K562 (cell line): ENCODE data around the gene HPDL.

Experiments used
- CTCF ChIP-seq, 3 experiments: IDR thresholded peaks in 2 of 3; conservative IDR thresholded peaks in 1 of 3; 2 replicates each; pipeline ENCODE4 v1.5.1; 2011 to 2012; ENCODE audit warnings: low read length in 3 of 3, mild to moderate bottlenecking in 3 of 3, control low read depth in 2 of 3, improper control_type of control experiment in 1 of 3, inconsistent platforms in 1 of 3, low read depth in 1 of 3, mixed read lengths in 1 of 3, moderate library complexity in 1 of 3; ENCODE audit not compliant: insufficient read depth in 2 of 3
- ETS1 ChIP-seq: conservative IDR thresholded peaks from 2 replicates; pipeline ENCODE4 v1.6.1; 2011; ENCODE audit warnings: low read depth, mild to moderate bottlenecking, low read length; ENCODE audit not compliant: control insufficient read depth
- EZH2 ChIP-seq: IDR thresholded peaks from 2 replicates; pipeline ENCODE4 v1.6.1; 2012; ENCODE audit warnings: low read depth, mild to moderate bottlenecking, inconsistent platforms, low read length, borderline replicate concordance
- MEIS2 ChIP-seq: fragments of 450-650 bp; IDR thresholded peaks from 2 replicates; pipeline ENCODE4 v1.6.1; 2014; ENCODE audit warnings: mild to moderate bottlenecking; ENCODE audit not compliant: partially characterized antibody
- MYC ChIP-seq, 2 experiments: fragments of 250-450 bp in 1 of 2; sonication (Bioruptor Pico) in 1 of 2; IDR thresholded peaks; 2 replicates each; pipeline versions ENCODE4 v1.5.1 to v1.6.1; 2012 to 2021; ENCODE audit warnings: low read depth in 2 of 2, borderline replicate concordance in 1 of 2, improper control_type of control experiment in 1 of 2, low read length in 1 of 2, mild to moderate bottlenecking in 1 of 2, moderate library complexity in 1 of 2
- POLR2A ChIP-seq: fragments of 450-650 bp; conservative IDR thresholded peaks from 2 replicates; pipeline ENCODE4 v1.6.1; 2016
- SRF ChIP-seq, 2 experiments: fragments of 250-450, 450-650 bp in 1 of 2; sonication (Bioruptor Pico) in 1 of 2; sonication (generic) in 1 of 2; formaldehyde crosslinking; IDR thresholded peaks; 2 replicates each; pipeline versions ENCODE4 v1.5.0 to v1.5.1; 2020 to 2022; ENCODE audit warnings: mild to moderate bottlenecking in 1 of 2, missing genetic modification reagents in 1 of 2
- ZC3H8 ChIP-seq: fragments of 450-650 bp; IDR thresholded peaks from 2 replicates; pipeline ENCODE4 v1.6.1; 2017
- ZFP1 ChIP-seq: fragments of 450-650 bp; formaldehyde crosslinking; IDR thresholded peaks from 2 replicates; pipeline ENCODE4 v1.4.0; 2020; ENCODE audit warnings: mild to moderate bottlenecking, mixed read lengths
- ZNF24 ChIP-seq: fragments of 450-650 bp; IDR thresholded peaks from 2 replicates; pipeline ENCODE4 v1.6.1; 2016
- ZNF407 ChIP-seq: fragments of 450-650 bp; IDR thresholded peaks from 2 replicates; pipeline ENCODE4 v1.6.1; 2016; ENCODE audit warnings: low read depth

DNA sequence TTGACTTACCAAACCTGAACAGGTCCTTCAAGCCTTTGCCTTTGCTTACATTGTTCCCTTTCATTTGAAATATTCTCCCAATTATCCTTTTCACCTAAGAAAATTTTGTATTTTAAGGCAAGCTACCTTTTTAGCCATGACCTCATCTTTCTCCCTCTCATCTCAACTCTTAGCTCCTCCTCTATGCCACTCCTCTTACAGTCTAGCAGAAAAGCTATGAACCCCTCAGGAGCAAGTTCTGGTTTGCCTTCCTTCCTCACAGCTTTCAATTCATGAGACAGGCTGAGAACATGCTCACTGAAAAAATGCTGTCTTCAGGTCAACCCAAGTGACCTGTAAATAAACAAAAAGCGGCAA lies 21.9 kb downstream of the HPDL start:
- no peak for TF ChIP-seq POLR2A
- TF ChIP-seq ZFP1 (CRISPR knock-in tag) = no peak
- TF ChIP-seq MYC (IDR thresholded peaks at IDR 0.05; ENCODE audit: low read depth, low read length) = no peak
- TF ChIP-seq MYC (CRISPR knock-in tag; IDR thresholded peaks at IDR 0.05; ENCODE audit: borderline replicate concordance, low read depth) = no peak
- TF ChIP-seq EZH2 = no peak
- TF ChIP-seq MEIS2 = no peak
- no peak for TF ChIP-seq ZNF24
- no peak for TF ChIP-seq SRF (CRISPR knock-in tag; IDR thresholded peaks at IDR 0.05)
- TF ChIP-seq ZNF407 = no peak
- TF ChIP-seq ETS1 = no peak
- TF ChIP-seq ZC3H8 = no peak
- TF ChIP-seq CTCF (IDR thresholded peaks at IDR 0.05 in 2 of 3, conservative IDR thresholded peaks at IDR 0.05 in 1 of 3; ENCODE audit: insufficient read depth in 2 of 3, low read depth in 1 of 3, low read length in 3 of 3) = no peak
